ENCODE measurements around the gene STKLD1.
"Not testable (repeated sequence)": the region's sequence is repeated elsewhere in the genome, so short reads cannot be mapped to it uniquely, and the experiment has no call there.

The STKLD1 gene

GRCh38 chr9:133366435-133366834 lies 9.7 kb upstream of the STKLD1 start:
- DNase-seq, result no peak

- no peak for DNase-seq
Measured at GRCh38 chr9:133367221-133367620, 8.9 kb upstream of the STKLD1 start.

DNA sequence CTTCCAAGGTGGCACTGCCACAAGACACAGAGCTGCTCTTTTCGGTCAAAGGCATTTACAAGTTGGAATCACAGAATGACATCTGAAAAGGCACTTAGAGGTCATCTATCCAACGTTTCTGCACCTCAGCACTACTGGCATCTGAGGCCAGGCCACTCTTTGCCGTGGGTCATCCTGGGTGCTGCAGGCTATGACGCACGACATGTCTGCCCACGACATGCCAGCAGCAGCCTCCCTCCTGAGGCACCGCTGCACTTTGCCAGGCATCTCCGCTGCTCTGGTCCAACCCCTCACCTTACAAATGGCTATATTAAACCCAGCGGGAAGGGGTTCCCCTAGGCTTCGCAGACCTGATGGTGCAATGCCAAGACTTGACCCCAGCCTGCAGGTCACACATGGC lies 8.4 kb upstream of the STKLD1 start:
- no peak for DNase-seq

- DNase-seq, result peak; percentile 90
Measured at GRCh38 chr9:133368249-133368881, 7.8 kb upstream of the STKLD1 start.

- DNase-seq, result no peak
Measured at GRCh38 chr9:133369422-133369821, 6.7 kb upstream of the STKLD1 start.

DNA sequence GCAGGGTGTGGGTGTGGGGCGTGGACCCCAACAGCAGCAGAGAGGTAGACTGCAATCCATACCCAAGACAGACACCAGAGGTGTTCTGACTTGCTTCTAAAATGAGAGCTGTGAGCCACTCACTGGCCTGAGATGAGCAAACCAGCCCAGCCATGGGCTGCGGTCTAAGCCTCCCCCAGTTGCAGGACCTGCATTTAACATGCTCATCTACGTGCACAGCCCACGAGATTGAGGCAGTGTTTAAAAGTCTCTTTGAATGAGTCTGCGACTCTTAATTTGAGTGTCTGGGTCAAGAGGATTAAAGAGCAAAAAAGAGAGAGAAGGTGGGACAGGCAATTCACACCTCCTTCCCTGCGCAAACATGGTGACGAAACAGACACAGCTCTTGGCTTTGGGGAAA lies 6.2 kb upstream of the STKLD1 start:
- DNase-seq, result no peak

DNA sequence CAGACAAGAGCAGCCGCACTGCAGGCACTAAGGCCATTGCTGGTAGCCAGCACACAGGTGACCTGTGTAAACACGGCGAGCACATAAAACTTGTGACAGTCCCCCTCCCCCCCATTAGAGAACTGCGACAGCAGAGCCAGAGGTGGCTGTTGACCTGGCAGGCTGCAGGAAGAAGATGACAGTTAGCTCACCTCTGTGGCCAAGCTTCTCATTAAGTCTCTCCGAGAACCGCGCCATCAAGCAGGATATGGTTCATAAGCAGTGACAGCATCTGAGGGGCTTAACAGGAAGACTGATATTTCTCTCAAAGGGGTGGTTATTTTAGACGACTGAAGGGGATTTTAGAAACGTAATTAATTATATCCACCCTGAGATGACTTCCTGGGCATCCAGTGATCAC lies 5.5 kb upstream of the STKLD1 start:
- no peak for DNase-seq

DNA sequence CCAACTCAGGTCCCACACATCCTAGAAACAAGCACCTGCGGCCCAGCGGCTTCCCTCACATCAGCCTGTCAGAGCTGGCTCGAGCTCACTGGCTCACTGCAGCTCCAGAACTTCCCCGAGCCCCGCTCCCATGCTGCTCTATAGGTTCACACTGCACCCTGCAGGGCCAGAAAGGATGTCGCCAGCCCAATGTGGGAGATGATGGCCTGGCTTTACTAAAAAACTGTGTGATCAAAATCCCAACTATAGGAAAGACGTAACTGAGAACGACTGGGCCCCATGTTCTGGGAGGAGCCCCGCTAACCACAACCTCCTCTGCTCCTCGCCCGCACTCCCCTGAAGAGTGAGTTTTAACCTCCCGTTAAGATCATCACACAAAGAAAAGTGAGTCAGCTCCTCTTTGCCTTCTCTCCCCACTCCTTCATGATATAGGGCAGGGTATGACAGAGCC lies 4.9 kb upstream of the STKLD1 start:
- no peak for DNase-seq

DNA sequence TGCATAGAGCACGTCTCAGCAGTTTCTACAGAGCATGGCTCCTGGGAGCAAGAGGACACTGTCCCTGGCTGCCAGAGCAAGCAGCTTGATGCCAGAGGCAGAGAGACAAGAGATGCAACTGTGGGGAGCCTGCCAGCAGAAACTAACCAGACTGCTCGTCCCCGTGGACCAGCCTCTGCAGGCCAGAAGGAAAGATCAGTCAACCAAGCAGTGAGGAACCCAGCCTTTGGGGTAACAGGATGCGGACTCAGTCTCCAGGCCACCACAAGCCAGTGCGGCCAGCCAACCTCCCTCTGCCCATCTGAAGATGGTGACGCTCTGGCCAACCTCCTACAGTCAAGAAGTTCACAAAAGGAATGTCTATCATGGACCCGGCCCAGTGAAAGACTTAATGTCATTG lies 4.0 kb upstream of the STKLD1 start:
- no peak for DNase-seq

- DNase-seq, result no peak
Measured at GRCh38 chr9:133374612-133375115, 1.5 kb upstream of the STKLD1 start.

DNA sequence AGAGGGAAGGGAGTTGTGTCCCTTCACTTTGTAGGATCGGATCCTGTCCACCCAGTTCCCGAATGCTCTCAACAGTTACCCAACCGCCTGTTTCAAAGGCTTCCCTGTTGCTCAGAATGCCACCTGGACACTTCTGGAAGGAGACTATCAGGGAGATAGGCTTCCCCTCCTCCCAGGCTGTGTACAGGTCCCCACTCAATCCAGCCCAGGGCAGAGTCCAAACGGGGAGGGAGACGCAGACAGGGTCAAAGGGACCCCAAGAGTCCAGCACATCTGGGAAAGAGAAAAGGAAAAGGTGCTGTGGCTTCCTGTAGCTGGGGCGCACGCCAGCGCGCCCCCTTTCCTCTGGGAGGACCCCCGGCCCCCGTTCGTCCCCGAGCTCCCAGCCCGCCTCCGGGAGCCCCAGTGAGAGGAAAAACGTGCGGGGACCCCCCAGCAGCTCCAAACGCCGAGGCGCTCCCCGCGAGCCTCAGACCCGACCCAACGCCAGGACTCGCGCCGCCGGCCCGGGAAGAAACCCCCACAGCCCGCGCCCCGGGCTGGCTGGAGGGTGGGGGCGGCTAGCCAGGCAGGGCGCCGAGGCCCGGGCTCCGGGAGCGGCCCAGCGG lies 946 bp upstream of the STKLD1 start:
- DNase-seq, result no peak

- DNase-seq, result not testable (repeated sequence)
Measured at GRCh38 chr9:133377280-133377679, 1.1 kb downstream of the STKLD1 start.

DNA sequence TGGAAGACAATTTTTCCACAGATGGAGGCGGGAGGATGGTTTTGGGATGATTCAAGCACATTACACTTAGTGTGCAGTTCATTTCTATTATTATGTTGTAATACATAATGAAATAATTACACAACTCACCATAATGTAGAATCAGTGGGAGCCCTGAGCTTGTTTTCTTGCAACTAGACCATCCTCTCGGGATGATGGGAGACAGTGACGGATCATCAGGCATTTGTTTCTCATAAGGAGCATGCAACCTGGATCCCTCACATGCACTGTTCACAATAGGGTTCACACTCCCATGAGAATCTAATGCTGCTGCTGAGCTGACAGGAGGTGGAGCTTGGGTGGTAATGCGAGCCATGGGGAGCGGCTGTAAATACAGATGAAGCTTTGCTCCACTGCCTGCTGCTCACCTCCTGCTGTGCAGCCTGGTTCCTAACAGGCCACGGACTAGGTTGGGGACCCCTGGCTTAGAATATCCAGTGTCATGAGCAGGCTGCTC lies 1.6 kb downstream of the STKLD1 start:
- DNase-seq, result no peak

DNA sequence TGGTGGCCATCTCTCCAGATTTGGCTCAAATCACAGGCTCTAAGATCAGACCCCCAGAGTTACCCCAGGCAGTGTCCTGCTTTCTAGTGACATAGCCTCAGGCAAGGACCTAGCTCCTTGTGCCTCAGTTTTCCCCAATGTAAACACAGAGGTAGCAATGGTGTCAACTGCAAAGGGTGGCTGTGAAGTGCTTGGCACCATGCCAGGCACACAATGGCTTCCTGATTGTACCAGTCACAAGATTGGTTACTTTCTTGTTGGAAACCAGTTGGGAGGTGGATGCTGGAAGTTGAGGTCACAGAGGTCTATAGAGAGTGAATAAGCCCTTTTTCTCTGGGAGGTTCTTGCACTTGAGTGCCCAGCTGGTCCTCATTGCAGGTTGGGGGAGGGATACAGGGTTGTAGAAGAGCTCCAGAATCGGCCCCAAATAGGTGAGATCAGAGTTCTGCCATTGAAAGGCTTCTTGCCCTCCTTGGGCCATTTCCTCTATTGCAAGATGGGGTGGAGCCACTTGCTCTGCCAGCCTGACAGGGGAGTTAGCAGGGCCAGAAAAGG lies 2.3 kb downstream of the STKLD1 start:
- peak; percentile 15 for DNase-seq

DNA sequence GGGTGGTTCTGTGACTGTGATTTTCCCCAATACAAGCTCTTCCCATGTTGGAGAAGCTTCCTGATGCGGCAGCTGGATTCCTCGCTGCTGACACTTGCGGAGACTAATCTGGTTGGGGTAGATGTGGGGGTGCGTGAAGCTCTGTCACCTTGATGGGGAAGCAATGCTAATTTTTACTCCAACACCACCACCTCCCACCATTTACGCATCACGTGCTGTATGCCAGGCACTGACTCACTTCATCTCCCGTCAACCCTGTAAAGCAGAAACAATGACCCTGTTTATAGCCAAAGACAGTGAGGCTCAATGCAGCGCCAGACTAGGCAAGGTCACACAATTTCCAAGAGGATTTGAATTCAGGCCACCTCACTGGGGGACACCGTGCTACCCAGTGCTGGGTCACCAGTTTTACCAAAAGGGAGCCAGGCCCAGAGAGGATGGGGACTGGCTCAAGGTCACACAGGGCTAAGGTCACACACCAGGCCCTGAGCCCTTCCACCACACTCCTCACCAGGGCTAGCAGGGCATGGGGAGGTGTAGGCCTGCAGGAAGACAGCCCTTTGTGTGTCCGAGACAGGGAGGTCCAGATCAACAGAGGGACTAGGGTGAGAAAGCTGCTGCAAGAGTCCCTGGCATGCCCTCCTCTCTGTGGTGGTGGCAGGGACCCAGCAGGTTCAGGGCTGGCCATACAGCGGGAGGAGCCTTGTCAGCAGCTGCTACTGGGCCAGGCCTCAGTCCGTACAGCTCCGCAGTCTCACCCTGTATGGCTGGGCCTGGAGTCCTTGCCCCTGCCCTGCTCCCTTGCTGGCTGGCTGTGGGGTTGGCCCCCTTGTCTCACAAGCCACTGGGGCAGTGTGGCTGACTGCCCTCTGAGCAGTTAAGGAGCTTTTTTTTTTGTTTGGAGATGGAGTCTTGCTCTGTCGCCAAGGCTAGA lies 3.3 kb downstream of the STKLD1 start:
- no peak for DNase-seq

DNA sequence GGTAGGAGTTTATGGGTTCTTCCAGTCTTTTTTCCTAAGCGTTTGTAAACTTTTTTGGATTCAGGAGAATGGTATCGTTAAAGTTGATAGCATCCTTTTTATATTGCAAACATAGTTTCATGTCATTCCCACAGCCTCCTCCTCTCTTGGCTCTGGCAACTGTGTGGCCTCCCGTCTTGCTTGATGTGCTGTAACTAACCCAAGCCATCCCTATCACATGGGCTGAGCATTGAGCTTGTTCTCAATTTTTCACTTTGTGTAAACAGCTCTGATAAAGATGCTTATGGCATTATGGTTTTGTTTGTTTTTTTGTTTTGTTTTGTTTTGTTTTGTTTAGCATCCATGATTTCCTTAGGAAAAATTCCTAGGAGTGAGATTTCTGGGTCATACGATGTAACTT lies 4.6 kb downstream of the STKLD1 start:
- no peak for DNase-seq

DNA sequence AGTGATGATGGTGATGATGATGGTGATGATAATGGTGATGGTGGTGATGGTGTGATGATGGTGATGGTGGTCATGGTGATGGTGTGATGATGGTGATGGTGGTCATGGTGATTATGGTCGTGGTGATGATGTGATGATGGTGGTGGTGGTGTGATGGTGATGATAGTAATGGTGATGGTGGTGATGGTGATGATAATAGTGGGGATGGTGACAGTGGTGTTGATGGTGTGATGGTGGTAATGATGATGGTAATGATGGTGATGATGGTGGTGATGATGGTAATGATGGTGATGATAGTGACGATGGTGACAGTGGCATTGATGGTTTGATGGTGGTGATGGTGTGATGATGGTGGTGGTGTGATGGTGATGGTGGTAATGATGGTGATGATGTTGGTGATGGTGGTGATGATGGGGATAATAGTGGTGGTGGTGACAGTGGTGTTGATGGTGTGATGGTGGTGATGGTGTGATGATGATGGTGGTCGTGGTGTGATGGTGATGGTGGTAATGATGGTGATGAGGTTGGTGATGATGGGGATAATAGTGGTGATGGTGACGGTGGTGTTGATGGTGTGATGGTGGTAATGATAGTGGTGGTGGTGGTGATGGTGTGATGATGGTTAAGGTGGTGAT lies 6.5 kb downstream of the STKLD1 start:
- no peak for DNase-seq

- DNase-seq, result no peak
Measured at GRCh38 chr9:133383438-133383837, 7.3 kb downstream of the STKLD1 start.

DNA sequence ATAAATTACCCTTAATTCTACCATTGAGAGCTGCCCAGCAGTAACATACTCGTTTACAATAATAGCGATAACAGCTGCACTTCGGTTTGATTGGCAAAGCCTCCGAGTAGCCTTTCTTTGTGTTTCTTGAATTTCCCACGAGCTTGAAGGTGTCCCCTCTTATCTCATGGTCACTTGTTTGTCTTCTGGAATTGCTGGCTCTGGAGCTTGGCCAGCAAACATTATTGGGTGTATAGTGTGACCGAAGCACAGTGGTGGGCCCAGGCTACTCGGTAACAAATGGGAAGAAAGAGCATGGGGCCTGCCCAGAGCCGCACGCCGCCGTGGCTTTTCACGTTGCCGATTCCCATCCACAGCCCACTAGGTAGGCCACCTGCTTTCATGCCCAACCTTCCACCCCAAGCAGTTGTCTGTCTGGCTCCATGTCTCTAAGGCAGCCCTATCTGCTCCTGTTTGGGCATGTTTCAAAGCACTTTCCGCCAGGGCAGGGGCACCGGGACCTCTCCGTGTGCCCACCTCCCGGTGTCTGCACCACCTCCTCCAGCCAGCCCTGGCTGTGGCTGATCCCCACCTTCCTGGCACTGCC lies 8.7 kb downstream of the STKLD1 start:
- DNase-seq, result no peak

DNA sequence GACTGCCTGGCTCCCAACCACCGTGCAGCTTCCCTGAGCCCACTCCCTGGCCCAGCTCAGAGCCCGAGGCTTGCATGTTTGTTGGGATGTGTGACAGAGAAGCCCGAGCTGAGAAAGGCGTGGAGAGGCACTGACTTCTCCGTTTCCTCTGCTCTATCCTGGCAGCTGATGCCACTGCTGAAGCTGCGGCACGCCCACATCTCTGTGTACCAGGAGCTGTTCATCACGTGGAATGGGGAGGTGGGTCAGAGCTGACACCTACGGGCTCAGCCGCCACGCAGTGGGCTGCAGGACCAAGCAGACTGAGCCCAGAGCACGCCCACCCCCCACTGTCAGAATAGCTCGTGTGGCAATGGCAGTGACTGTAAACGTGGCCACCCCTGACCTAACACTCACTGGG lies 9.3 kb downstream of the STKLD1 start:
- no peak for DNase-seq

DNA sequence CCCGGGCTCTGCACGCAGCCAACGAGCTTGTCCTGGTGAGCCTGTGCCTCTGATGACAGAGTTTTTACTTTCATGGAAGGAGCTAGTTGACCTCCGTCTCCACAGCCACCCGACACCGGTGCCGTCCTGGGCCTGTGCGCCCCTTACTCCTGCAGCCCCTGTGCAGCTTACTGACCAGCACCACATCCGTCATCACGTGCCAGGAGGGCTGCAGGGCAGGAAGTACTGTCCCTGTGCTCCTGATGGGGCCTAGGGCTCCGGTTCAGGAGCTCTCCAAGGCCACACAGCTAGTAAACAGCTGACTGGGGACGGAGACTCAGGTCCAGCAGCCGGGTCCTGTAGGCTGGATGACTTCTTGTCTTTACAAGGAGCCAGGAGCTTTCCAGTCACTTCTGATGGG lies 10.2 kb downstream of the STKLD1 start:
- DNase-seq, result no peak

GRCh38 chr9:133387680-133388079 lies 11.5 kb downstream of the STKLD1 start:
- no peak for DNase-seq
